ENCODE results near the gene ITGB1BP1.

ITGB1BP1 gene, protein sequence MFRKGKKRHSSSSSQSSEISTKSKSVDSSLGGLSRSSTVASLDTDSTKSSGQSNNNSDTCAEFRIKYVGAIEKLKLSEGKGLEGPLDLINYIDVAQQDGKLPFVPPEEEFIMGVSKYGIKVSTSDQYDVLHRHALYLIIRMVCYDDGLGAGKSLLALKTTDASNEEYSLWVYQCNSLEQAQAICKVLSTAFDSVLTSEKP

DNA sequence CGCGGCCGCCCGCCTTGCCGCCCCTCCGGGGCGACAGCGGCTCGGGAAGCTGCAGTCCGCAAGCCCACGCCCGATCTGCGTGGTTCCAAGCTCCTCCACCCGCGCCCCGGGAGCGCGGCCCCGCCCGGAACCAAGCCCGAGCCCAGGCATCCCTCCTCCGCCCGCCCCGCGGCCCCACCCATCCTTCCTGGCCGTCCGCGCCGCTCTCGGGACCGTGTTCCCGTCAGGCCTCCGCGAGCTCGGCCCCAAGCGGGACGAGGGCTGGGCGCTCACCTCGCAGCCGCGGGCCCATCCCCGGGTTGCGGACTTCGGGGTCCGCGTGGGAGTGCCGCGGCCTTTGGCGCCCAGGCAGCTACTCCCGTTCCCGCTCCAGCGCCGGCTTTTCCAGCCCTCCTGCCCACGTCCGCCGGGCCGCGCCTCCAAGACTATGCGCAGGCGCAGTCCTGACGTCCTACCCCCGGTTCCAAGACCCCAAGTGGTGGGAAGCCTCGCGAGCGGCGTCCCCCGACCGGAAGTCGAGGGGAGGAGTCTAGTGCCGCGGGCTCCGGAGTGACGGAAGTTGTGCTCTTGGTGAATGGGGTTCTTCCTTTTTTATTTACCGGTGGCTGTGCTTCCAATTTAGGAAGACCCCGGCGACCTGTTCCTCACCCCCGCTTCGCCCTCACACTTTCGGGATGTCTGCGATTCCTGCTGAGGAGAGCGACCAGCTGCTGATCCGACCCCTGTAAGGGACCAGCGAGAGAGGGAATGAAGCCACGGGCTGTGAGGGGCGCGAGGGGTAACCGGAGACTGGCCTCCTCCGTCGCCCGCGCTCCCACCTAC lies at the start of gene ITGB1BP1, which contains the start of gene CPSF3:
Gene ITGB1BP1 (minus strand): TSS at position 429 of the 822 bp plus-strand sequence. CDS start 4,831 bp downstream, outside the sequence.
Gene CPSF3 (plus strand): TSS at position 555 of the 822 bp plus-strand sequence. CDS start 120 bp downstream, at position 675.
- DNase-seq (ENCODE audit: low spot score) = peak; percentile 96

DNA sequence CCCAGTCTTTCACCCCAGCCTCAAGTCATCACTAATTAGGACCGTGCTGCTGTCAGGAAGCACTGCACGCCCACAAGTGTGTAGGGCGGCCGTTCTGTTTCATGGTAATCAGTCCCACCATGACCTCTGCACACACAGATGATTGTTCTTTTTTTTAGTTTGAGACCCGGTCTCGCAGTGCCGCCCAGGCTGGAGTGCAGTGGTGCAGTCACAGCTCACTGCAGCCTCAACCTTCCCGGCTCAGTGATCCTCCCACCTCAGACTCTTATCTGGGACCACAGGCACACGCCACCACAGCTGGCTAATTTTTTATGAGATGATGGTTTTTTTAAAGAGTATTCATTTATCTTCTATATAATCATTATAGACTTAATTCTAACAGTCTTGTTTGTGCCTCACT lies 49.2 kb upstream of the ITGB1BP1 start:
- DNase-seq (ENCODE audit: low spot score) = no peak

DNA sequence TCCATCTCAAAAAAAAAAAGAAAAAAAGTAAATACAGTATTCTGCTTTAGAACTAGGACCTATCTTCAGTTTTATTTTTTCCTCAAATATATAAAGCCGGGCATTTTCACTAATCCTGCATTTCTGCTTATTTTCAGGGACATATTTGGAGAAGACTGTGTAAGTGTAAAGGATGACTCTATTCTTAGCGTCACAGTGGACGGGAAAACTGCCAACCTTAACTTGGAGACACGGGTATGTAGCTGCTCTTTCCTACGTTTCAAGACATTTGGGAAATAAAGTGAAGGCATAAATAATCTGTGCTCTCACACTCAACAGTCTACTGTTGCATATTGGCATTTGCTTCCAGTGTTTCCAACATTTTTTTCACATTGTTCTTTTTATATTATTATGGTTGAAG lies 47.9 kb upstream of the ITGB1BP1 start:
- no peak for DNase-seq (ENCODE audit: low spot score)

DNA sequence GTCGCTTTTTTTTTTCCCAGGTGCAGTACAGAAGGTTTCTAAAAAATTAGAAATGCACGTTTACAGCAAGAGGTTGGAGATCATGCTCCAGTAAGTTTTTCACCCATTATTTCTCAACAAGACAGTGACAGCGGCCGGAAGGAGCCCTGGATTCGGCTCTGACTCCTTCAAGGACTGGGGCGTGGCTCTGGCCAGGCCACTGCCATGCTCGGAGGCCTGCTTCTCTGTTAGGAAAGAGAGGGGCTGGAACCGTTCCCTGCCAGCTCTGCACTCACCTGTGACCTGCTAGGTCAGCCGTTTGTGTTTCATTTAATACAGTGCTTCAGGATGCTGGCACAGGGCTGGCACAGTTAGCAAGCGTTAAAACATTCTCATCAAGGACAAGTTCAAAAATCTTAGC lies 44.4 kb upstream of the ITGB1BP1 start:
- DNase-seq (ENCODE audit: low spot score) = no peak

DNA sequence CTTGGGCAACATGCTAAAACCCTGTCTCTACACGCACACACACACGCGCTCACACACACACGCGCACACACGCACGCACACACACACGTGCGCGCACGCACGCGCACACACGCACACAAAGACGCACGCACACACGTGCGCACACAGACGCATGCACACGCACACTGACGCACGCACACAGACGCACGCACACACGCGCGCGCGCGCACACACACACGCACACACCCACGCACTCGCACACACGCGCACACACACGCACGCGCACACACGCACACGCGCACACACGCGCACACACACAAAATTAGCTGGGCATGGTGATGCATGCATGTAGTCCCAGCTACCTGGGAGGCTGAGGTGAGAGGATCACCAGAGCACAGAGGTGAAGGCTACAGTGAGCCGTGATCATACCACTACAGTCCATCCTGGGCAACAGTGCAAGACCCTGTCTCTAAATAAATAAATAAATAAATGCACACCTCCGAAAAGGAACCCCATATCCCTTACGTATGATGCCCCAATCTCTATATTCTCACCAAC lies 42.9 kb upstream of the ITGB1BP1 start:
- no peak for DNase-seq (ENCODE audit: low spot score)

DNA sequence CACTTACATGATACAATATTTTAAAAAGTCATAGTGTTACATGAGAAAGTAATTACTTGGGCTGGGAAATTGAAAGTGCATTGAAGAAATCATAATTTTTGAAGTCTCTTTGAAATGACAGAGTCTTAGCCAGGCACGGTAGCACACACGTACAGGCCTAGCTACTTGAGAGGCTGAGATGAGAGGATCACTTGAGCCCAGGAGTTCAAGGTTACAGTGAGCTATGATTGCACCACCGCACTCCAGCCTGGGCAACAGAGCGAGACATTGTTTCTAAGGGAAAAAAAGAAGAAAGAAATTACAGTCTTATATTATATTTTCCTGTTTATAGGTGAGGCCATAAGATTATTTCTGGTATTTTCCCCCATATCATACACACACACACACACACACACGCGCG lies 41.8 kb upstream of the ITGB1BP1 start:
- no peak for DNase-seq (ENCODE audit: low spot score)

DNA sequence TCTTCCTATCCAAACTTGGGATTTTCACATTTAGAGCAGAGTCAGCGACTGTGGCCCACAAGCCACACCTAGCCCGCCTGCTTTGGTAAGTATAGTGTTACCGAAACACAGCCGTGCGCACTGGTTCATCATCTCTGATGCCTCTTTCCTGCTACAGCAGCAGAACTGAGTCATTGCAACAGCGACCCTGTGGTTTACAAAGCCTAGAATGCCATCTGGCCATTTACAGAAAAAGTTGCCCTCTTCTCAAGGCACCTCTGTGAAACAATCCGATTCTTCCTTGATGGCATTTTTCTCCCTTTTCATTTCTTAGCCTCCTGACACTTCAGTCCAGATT lies 40.3 kb upstream of the ITGB1BP1 start:
- no peak for DNase-seq (ENCODE audit: low spot score)

DNA sequence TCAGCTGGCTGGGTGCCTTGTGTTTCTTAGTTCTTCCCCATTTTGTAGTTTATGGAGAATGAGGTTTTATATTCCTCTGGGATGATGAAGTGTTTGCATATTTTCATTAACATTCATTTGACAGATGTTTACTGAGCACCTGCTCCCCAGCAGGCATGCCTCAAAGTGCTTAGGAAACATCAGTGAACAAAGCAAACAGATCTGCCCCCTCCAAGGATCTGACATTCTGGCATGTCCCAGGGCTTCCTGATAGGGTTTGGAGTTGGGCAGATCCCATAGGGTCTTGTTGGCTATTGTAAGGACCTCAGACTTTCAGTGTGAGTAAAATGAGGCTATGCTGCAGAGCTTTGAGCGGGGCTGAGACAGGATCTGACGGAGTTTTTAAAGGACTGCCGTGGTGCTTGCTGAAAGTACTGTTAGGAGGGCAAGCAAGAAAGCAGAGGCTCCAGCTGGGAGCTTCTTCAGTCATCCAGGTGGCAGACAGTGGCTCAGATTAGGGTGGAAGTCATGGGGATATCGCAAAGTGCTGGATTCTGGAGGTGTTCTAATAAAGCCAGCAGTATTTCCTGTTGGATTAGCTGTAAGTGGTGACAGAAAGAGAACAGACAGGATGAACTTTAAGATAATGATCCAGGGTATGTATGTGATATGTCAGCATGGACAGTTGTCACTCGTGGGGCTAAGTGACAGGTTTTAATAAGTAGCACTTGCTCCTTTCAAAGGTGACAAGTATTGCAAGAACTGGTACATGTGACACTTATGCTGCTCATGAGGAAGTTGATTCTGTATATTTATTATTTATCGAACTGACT lies 39.8 kb upstream of the ITGB1BP1 start:
- DNase-seq (ENCODE audit: low spot score) = no peak

DNA sequence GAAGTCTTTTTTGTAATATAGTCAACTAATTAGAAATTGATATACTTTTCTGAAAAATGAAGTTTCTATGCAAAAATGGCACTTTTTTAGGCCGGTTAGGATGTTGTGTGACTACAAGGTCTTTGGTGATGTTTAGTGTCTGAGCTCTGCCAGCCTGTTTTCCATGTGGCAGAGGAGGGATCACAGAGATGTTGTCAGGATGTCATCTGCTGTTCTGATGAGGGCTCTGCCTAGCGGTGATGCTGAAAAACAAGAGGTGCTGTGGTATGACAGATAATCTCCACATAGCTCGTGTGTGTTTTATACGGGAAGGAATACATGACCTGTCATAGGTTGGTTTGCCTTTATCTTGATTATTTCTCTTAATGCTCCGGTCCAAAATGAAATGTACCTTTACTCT lies 39.0 kb upstream of the ITGB1BP1 start:
- DNase-seq (ENCODE audit: low spot score) = no peak

DNA sequence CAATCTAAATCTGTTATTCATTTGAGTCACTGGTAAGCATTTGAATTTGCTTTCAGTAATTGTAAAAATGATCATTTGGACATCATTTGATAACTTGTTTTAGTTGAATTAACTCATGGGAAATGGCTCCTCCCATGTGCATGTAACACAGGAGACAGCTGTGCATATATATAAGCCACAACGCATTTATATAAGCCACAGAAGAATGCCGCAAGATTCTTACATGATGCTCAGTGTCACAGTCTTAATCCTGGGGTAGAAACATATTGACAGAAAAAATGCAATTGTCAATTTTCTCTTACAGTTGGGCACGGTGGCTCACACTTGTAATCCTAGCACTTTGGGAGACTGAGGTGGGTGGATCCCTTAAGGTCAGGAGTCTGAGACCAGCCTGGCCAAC lies 37.8 kb upstream of the ITGB1BP1 start:
- no peak for DNase-seq (ENCODE audit: low spot score)

DNA sequence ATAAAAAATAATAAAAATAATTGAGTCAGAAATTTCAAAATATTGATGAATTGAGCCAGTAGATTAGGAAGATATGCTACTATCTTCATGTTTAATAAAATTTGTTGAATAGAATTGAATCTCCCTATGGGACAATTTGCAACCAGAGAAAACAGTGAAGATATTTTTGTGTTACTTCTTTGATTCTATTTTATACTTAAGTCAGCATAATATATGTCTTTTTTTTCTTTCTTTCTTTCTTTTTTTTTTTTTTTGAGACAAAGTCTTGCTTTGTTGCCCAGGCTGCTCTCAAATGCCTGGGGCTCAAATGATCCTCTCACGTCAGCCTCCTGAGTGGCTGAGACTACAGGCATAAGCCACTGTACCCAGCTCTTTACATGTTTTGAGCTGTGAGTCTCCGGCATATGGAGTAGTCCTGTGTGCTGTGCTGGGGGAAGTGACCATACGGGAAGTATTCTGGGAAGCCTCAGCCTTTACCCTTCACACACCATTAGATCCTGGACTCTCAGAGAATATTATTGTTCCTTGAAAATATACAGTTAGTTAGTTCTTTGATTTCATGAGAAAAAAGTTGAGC lies 37.2 kb upstream of the ITGB1BP1 start:
- no peak for DNase-seq (ENCODE audit: low spot score)

DNA sequence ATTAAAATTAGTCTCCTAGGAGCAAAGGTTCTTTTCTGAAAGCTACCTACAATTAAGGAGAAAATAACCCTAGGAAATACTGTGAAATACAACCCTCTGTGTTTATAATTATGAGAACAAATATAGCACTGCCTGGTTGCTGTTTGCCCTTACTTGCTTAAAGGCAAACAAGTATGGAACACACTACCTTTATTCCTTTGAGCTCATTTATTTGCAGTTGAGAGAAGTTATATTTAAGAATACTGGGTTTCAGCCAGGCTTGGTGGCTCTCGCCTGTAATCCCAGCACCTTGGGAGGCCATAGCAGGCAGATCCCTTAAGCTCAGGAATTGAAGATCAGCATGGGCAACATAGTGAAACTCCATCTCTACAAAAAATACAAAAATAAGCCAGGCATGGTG lies 27.9 kb upstream of the ITGB1BP1 start:
- no peak for DNase-seq (ENCODE audit: low spot score)

DNA sequence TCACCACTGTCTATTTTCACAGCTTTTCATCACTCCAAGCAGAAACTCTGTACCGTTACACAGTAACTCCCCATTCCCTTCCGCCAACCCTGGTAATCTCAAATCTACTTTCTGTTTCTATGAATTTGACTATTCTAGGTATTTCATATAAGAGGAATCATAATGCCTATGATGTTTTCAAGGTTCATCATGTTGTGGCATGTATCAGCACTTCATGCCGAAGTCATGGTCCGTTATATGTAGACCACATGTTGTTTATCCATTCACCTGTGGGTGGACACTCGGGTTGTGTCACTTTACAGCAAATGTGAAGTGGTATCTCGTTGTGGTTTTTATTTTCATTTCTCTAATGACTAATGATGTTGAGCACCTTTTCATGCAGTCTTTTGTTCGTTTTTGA lies 21.8 kb upstream of the ITGB1BP1 start:
- no peak for DNase-seq (ENCODE audit: low spot score)

DNA sequence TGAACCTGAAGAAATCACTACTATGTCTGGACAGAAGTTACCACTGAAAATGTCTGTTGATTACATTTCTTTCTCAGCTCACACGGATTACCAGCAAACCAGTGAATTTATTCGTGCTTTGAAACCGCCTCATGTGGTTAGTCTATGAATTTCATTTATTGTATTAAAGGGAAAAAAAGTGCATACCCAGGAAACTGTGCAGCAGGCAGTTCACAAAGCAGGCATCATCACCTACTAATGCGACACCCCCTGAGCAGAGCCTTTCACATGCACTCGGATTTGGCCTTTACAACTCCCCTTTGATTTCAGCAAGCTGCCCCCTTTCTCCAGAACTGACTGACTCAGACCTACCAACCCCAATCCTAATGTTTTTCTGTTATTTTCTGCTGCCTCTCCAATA lies 20.2 kb upstream of the ITGB1BP1 start:
- DNase-seq (ENCODE audit: low spot score) = no peak

DNA sequence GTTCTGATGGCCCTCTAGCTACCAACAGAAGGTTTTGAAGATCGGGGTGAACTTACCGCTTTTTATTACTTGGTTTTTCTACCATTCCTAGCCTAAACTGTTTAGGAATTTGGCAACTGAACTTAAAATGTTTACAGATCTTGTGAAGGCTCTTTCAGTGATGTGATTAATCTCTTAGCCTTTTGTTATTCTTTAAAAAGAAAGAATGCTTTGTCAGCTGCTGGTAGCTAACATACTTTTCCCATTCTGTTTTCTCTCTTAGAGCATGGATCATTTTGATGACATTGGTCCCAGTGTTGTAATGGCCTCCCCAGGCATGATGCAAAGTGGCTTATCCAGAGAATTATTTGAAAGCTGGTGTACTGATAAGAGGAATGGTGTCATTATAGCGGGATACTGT lies 18.2 kb upstream of the ITGB1BP1 start:
- no peak for DNase-seq (ENCODE audit: low spot score)

DNA sequence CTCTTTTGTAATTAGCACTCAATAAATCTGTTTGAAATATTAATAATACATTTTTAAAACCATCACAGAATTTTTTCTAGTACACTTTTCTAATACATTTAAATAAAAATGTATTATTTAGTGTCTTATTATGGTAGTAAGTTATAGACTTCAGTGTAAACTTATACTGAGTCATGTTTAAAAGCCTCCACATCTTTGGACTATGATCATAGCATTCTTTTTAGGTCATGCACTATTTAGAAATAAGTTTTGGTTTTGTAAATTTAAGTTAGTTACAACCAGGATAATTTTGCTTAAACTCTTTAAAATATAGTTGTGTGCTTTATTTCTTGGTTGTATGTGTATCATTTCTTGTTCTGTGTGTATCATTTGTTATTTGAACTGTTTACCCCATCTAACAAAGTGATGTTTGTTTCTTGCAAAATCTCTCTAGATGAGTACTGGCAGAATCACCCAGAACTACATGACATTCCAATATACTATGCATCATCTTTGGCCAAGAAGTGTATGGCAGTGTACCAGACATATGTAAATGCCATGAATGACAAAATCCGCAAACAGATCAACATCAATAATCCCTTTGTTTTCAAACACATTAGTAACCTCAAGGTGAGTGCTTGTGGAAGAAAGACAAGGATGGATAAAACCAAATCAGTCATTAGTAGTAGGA lies 16.9 kb upstream of the ITGB1BP1 start:
- DNase-seq (ENCODE audit: low spot score) = no peak

DNA sequence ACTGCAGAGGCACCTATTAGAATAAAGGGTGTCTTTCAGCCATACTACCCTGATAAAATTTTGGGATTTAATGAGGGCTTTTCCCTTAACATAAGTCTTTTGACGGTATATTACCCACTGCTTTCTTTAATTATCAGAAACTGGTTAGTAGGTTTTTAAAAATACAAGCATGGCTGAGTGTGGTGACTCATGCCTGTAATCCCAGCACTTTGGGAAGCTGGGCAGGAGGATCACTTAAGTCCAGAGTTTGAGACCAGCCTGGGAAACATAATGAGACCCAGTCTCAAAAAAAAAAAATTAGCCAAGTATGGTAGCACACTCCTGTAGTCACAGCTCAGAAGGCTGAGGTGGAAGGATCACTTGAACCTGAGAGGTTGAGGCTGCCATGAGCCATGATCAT lies 16.2 kb upstream of the ITGB1BP1 start:
- no peak for DNase-seq (ENCODE audit: low spot score)

DNA sequence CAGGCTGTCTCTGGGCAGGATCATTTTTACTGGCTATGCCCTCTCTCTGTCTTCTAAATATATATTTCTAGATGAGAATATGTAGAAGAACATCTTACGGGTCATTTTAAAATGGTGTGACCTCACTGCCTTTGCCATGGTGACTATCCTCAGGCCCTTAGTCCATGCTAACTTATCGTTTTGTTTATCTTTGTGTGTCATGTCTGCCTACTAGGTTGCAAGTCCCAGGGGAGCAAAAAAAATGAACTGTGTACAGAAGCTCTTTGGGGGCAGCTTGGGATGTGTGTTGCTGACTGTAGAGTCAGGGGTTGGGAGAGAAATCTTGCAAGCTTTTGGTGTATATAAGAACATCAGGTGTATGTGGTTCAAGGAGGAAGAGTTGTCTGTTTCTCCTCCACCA lies 11.2 kb upstream of the ITGB1BP1 start:
- DNase-seq (ENCODE audit: low spot score) = no peak

DNA sequence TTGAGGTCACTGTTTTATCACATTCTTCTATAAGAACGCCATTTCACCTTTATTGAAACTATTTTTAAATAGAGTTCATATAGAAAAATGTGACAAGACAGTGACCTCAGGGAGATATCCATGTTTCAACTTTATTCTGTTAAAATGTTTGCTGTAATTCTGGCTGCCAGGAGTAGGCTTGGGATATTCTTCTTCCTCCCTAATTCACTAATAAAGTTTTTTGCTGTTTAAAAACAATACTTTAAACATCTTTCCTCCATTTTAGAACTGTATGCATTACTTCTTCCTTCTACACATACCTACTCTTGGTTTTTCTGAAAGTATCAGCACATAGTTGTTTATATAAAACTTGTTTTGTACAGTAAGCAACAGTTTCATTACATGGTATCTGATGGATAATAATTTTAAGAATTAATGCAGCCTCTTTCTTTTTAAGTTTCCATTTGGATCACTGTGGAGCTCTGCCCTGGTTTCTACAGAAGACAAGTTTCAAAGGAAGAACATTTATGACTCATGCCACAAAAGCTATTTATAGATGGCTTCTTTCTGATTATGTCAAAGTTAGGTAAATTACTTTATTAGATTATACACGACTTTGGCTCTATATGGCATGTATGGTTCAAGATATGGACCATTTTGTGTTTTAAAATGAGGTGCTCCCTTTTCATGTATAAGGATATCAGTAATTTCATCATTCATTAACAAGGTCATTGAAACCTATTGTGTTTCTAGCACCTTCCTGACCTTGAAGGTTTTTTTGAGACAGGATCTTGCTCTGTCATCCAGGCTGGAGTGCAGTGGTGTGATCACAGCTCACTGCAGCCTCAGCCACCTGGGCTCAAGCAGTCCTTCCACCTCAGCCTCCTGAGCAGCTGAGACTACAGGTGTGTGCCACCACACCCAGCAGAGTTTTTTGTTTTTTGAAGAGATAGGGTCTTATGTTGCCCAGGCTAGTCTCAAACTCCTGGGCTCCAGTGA lies 7.3 kb upstream of the ITGB1BP1 start:
- peak; percentile 49 for DNase-seq (ENCODE audit: low spot score)

DNA sequence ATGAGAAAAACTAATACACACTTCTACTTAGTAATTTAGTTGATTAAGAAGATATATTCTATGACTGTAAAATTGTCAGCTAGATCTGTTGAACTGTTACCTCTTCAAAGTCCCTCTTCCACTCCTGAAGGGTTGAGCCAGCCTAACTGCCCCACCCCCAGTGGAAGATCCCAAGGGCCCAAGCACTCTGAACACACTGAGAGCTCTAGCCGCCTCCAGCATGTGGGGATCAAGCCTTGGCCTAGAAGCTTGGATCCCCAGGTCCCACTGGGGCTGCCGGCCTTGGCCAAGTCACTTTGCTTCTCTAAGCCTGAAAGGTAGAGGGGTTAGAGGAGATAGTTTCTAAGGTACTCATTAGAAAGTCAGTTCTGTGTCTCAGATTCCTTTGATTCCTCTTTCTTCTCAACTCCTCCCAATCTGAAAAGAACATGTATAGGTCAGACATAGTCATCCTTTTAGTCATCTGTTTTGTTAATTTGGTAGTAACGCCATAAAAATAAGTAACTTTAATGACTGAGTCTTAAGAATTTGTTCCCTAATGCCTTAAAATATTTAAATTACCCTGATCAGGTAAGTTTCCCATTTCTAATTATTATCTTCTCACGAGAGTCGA lies 5.7 kb upstream of the ITGB1BP1 start:
- no peak for DNase-seq (ENCODE audit: low spot score)
